HuH-7.5 (cell line): ENCODE results near the gene ACTA1.
"Not testable (repeated sequence)": the region's sequence is repeated elsewhere in the genome, so short reads cannot be mapped to it uniquely, and the experiment has no call there.

Experiments
- DNase-seq: peaks from one replicate; pipeline ENCODE4 v3.0.0; 2011; ENCODE audit warnings: low spot score

The ACTA1 gene

DNA sequence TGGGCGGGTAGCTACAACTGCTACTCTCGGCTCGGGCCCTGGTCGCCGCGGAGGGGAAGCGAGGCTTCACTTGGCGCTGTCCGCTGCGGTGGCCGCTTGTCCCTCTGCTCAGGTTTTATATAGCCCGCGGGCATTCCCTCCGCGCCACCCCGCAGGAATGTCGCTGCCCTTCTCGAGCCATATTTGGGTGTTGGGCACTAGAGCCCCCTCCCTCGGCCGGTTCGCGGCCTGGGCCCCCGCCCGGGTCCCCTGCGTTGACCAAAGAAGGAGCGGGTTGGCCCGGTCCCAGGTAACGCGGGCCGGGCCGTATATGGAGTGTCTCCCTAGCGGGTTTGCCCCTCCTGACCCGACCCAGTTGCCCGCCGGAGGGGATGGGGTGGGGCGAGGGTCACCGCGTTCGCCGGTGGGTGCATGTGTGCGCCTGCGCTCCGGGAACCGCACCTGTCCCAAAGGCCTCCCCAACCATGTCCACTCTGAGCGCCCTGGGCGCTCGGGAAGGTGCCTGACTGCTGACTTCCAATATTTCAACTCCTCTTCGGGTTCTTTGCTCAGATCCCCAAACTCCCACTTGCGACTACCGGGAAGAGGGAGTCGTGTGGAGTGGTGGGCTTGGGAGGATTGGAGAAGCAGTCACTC, at the start of gene ACTA1:
Gene ACTA1, minus strand, starts transcription at position 90 of the 636 bp plus-strand sequence. CDS start 979 bp downstream, outside the sequence.
- DNase-seq, result no peak

DNA sequence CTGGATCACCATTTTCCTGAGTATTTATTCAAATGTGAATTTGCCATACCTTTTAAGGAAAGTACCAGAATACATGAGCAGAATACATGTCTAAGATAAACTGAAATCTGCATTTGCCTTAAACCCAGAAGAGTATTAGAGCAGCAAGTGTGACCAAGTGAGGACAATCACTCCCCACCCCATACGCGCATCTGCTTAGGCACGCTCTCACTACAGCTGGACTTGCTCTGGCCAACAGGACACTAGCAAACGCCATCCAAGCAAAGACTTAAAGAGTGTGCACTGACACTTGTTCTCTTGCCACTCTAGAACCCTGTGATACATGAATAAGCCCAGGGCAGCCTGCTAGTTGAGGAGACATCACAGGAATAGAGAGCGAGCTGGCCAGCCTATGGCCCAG, 48.6 kb upstream of the ACTA1 start:
- DNase-seq, result no peak

DNA sequence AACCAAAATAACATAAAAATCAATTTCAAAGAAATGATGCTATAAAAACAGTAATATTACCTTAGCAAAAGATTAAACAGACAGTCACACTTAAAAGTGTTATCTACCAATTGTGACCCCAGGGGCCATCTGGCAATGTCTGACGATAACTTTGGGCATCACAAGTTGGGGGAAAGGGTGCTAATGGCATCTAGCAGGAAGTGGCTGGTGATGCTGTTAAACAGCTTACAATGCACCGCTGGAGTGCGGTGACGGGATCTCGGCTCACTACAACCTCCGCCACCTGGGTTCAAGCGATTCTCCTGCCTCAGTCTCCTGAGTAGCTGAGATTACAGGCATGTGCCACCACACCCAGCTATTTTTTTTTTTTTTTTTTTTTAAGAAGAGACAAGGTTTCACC, 46.6 kb upstream of the ACTA1 start:
- no peak for DNase-seq

DNA sequence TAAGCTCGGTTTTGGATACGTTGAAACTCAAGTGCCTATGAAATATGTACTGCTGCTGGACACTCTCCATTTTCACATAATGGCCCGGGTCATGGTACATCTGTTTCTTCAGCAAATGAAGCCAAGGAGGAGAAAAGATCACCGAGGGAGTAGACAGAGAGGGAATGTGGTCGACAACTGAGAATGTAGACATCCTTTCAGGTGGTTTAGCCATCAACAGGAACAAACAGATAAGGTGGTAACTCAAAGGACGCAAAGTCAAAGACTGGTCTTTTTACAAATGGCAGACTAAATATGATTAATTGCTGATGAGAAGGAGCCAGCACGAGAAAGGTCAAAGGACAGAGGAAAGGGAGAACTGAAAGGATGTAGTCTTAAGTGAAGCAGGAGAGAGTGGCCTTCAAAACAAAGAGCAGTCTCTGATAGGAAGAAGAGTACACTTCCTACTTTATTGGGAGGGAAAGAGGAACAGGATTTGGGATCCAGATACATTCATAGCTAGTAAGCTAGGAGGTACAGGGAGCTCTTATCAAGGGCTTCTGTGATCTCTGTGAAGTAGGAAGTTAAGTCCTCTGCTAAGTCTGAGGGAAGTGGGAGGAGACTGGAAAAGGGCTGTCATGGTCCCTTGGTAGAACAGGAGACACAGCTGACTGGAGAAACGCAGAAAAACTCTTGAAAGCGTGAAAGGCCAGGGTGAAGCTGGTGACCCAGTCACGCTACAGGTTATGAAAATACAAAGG, 45.9 kb upstream of the ACTA1 start:
- no peak for DNase-seq

DNA sequence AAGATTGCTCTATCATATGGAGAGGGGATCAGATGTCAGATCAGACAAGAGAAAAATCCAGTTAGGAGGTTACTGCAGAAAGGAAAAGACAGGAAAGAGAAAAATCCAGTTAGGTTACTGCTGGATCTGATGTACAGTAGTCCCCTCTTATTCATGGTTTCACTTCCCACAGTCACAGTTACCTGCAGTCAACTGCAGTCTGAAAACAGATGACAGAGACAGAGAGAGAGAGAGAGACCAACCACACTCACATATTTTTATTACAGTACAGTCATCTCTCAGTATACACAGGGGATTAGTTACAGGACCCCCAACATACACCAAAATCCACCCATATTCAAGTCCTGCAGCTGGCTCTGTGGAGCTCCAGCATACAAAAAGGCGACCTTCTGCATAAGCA, 45.0 kb upstream of the ACTA1 start:
- no peak for DNase-seq

DNA sequence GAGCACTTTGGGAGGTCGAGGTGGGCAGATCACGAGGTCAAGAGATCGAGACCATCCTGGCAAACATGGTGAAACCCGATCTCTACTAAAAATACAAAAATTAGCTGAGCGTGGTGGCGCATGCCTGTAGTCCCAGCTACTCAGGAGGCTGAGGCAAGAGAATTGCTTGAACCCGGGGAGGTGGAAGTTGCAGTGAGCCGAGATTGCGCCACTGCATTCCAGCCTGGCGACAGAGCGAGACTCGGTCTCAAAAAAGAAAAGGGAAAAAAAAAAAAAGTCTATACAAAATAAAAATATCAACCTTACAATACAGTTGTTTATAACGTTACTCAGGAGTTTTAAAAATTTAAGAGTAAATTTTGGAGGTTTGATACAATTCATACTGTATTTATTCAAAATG, 42.0 kb upstream of the ACTA1 start:
- DNase-seq, result not testable (repeated sequence)

DNA sequence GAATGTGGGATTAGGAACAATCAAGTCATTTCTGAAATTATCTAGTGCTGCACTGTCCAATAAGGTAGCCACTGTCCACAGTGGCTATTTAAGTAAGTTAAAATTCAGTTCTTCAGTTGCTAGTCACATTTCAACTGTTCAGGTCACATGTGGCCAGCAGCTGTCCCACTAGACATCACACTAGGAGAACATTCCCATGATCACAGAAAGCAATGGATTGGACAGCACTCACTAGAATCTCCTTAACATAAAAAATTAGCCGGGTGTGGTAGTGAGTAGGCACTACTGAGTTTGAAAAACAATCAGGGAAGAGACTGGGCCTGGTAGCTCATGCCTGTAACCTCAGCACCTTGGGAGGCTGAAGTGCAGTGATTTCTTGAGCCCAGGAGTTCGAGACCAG, 40.6 kb upstream of the ACTA1 start:
- no peak for DNase-seq

DNA sequence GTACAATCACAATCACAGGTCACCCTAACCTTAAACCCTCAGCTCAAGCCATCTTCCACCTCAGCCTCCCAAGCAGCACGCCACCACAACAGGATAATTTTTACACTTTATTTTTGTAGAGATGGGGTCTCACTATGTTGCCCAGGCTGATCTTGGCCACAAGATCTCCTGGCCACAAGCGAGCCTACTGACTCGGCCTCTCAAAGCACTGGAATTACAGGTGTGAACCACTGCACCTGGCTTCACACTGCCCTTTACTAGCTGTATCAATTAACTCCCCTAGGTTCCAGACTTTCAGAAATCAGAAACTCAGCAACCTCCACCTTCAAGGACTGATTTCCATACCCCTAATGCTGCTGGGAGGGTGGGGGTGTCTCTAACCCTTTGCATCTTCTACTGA, 37.3 kb upstream of the ACTA1 start:
- no peak for DNase-seq

DNA sequence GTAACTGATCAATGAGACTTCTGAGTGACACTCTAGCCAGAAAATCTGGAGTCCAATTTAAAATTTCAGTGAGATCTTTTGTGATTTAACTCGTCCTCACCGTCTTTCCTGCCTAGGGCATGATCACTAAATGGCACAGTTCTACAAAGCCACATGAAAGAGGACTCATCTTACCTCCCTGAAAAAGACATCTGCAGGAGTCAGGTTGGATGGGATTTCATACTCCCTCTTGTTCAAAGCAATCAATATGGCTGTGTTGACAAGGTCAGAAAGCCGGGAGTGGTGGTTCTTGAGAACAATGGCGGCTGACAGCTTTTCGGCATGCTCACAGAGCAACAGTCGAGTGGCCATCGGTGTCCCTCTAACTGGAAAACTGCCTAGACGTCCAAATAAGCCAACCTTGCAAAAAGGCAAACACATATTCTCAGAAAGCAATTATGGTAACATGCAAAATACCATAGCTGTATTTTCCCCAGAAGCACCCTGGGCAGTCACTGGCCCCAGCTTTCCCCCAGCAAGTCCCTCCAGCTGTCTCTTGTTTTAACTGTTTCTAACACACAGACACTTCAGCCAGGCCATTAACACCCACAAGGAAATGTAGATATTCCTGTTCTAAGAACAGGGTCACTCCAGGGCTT, 36.6 kb upstream of the ACTA1 start:
- DNase-seq, result no peak

DNA sequence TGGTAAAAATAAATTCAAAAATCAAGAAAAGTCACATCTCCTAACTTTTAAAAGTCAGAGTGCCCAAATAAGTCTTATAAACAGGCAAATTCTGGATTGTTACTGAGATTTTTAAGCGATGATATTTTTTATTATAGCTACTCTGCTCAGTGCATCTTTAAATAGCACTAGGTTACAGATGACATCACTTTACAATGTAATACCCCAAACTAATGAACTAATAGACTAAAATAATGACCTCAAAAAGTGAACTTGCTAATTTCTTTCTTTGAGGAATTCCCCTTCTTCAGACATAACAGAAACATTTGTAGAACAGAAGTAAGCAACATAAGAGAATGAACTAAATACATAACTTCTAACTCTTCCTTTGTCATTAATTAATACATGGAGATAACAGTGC, 33.0 kb upstream of the ACTA1 start:
- no peak for DNase-seq

DNA sequence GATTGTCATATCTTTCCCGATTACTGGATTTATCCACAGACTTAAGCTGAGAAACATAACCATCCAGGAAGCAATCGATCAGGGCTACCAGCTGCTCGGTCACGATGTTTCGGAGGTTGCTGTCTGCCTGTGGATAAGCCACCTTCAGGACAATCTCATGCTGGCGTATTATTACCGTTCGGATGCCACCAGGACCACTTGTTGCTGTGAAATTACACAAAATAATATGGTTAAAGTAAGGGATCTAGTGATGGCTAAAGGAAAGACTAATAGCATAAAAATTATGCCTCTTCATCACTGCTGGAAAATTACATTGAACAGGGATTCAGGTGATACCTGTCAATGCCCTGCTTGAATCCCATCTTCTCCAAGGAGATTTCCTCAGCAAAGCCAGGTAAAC, 30.8 kb upstream of the ACTA1 start:
- DNase-seq, result no peak

DNA sequence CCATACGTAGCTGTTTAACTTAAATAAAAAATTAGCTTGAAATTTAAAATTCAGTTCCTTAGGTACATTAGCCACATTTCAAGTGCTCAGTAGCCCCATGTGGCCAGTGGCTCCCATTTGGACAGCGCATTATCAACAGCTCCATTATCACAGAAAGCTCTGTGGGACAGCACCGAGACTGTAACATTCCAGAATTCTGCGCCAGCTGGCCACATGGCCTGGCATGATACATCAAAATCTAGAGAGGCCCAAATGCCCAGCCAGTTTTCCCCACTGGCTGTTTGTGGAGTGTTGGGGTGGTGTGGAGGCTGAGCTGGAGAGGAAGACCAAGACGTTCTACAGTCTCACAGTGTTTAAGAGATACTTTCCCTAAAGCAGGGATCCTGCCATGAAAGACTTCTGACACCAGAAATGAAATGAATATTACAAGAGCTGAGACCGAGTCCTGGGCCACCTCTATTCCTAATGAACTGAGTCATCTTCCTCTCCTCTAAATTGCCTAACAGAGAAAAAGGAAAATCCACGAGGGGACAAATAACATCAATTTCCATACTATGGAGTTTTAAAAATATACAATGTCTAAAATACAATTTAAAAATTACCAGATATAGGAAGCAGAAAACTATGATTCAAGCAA, 27.3 kb upstream of the ACTA1 start:
- no peak for DNase-seq

DNA sequence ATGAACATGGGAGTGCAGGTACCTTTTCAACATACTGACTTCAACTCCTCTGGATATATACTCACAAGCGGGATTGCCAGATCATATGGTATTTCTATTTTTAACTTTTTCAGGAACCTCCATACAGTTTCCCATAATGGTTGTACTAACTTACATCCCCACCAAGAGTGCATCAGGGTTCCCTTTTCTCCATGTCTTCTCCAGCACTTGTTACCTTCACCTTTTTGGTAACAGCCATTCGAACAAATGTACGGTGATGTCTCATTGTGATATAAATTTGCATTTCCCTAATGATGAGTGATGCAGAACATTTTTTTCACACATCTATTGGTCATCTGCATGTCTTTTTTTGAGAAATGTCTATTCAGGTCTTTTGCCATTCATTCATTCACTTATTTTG, 25.9 kb upstream of the ACTA1 start:
- no peak for DNase-seq

DNA sequence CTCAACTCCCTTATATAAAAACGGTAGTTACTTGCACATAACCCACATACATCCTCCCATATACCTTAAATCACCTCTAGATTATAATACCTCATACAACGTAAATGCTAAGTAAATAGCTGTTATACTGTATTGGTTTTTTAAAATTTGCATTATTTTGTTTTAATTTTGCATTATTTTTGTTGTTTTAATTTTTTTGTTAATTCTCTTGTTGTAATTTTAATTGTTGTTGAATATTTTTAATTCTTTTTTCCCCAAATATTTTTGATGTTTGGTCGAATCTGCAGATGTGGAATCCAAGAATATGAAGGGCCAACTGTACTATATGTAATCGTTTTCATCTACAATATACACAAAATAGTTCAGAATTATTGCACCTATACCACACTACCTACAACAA, 23.5 kb upstream of the ACTA1 start:
- DNase-seq, result no peak

DNA sequence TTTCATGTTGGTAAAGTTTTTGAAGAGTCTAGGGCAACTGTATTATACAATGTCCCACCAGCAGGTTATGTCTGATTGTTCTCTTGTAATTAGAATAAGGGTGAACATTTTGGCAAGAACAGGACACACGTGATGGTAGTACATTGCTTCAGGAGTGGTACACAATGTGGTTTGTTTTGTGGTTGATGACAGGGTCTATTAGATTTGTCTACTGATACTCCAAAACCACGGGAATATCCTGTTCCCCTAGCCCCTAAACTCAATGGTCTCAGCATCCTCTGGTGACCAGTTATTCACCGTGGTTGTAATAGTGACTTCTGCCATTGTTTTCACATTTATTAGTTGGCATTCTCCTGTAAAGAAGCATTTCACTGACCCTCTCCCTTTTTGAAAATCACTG, 22.1 kb upstream of the ACTA1 start:
- DNase-seq, result no peak

DNA sequence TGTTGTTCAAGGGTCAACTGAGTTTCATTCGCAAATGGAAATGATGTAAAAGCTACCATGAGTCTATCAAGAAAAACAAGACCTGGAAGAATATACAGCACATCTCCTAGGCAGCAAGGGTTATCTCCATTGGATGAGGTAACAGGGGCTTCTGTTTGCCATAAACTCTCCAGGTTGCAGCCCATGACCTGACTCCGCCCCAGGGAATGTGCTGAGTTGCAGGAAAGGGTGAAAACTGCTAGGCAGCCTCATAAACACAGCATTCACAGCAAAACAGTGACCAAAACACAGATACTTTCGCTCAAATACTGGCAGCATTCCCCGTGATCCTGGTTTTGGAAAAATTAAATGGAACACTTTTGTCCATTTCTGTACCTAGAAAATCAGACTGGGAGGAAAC, 20.2 kb upstream of the ACTA1 start:
- DNase-seq, result no peak

DNA sequence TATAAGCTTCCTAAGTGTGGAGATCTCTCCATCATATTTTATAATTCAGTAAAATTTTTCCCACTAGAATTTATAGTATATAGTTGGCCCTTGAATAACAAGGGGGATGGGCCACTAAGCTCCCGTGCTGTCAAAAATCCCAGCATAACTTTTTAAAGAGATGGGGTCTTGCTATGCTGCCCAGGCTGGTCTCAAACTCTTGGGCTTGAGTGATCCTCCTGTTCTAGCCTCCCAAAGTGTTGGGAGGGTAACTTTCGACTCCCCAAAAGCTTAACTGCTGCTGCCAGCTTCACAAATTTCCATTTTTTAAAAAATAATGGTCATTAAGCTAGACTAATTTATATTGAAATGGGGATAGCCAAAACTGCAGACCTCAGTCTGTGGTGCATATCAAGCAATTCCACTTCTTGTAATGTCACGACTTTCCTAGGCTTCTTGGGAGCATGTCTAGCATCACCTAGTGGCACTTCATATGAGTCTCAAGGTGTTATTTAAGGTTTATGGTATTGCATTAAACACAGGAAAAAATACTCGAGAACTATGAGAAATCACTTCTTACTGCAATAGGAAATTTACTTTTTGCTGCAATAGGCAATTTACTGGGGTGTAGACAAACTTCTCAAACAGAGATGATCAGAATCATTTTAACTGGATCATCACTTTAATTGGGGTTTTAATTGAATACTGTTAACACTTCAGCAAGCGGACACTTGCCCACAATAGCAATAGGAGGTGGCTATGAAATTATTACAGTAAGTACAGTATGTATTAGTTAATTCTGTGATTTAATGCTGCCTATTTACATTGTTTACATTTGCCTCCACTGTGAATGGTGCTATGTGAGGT, 19.3 kb upstream of the ACTA1 start:
- no peak for DNase-seq

DNA sequence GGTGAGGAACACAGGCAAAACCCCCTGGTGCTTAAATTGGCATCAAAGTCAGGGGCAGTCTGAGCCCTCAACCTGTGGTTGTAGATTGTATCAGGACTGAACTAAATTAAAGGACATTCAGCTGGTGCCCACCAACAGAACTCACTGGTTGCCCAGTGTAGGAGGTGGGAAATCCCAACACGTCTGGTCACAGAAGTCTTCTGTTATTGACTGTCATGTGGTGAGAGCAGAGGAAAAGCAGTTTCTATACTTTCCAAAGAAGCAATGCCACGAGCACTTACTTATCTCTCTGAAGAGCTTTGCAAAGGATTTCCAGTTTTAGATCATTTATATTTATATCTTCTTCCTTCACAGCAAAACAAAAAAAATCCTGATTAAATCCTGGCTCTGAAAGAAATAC, 15.0 kb upstream of the ACTA1 start:
- DNase-seq, result no peak

DNA sequence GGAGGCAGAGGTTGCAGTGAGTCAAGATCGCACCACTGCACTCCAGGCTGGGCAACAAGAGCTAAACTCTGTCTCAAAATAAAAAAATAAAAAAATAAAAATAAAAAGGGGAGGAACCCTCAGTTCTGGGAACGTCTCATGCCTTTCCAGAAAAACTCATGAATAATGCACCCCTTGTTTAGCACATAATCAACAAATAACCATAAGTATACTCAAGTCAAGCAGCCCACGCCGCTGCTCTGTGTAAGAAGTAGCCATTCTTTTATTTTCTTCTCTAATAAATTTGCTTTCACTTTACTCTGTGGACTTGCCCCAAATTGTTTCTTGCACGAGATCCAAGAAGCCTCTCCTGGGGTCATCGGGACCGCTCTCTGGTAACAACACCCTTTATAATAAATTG, 14.5 kb upstream of the ACTA1 start:
- DNase-seq, result no peak

DNA sequence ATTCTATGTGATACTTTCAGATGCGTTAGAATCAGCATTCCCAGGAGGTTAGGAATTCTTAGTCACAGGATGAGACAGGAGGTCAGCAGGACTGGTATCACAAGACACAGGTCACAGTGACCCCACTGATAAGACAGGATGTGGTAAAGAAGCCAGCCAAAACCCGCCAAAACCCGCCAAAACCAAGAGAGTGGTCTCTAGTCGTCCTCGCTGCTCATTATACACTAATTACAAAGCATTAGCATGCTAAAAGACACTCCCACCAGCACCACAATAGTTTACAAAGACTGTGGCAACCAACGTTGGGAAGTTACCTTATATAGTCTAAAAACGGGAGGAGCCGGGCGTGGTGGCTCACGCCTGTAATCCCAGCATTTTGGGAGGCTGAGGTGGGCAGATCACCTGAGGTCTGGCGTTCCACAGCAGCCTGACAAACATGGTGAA, 13.9 kb upstream of the ACTA1 start:
- no peak for DNase-seq

DNA sequence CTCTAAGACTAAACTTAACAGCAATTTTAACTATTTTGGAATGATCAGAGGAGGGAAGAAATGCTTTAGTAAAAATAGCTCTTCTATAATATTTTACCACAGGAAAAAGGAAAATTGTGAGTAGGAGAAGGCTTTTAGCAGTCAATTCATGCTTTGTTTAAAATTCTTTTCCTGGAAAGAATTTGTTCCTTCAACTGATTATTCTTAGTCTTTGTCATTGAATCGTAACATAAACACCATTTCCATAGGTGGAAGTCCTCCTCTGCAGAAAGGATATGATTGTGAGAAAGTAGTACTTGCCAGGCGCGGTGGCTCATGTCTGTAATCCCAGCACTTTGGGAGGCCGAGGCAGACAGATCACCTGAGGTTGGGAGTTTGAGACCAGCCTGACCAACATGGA, 11.9 kb upstream of the ACTA1 start:
- DNase-seq, result no peak
